ENCODE results near the gene SDK1.

The SDK1 gene

GRCh38 chr7:3712841-3713240 lies 411.8 kb downstream of the SDK1 start:
- Mint-ChIP-seq H3K4me1 (peaks cover 8% of the 10 kb centered on the region), H3K27me3 (ENCODE audit: low read depth) (peaks cover 1% of the 10 kb centered on the region), H3K9me3 (peaks cover 7% of the 10 kb centered on the region), H3K36me3 (ENCODE audit: low read depth) (no peaks in the 10 kb centered on the region), H3K27ac (no peak overlapping the region), H3K4me3 (no peak overlapping the region)
- no peak for TF ChIP-seq CTCF (IDR thresholded peaks at IDR 0.05; ENCODE audit: unreplicated experiment in 3 of 3)

- Mint-ChIP-seq H3K9me3 (no peaks in the 10 kb centered on the region), H3K36me3 (ENCODE audit: low read depth) (no peaks in the 10 kb centered on the region), H3K27me3 (ENCODE audit: low read depth) (peaks cover 8% of the 10 kb centered on the region), H3K4me1 (peaks cover 16% of the 10 kb centered on the region), H3K4me3 (no peak overlapping the region), H3K27ac (no peak overlapping the region)
- TF ChIP-seq CTCF (IDR thresholded peaks at IDR 0.05; ENCODE audit: unreplicated experiment in 3 of 3), result no peak
Observed at GRCh38 chr7:3721422-3721821, 420.4 kb downstream of the SDK1 start.

GRCh38 chr7:3722396-3722922 lies 421.4 kb downstream of the SDK1 start:
- no peaks in the 10 kb centered on the region for H3K9me3 Mint-ChIP-seq
- H3K4me1 Mint-ChIP-seq, result peaks cover 16% of the 10 kb centered on the region
- no peak overlapping the region for H3K27ac Mint-ChIP-seq
- H3K4me3 Mint-ChIP-seq, result no peak overlapping the region
- peaks cover 8% of the 10 kb centered on the region for H3K27me3 Mint-ChIP-seq (ENCODE audit: low read depth)
- peak in 2 of 3 experiments; percentile 30 to 44 for TF ChIP-seq CTCF (IDR thresholded peaks at IDR 0.05; ENCODE audit: unreplicated experiment in 3 of 3)
- no peaks in the 10 kb centered on the region for H3K36me3 Mint-ChIP-seq (ENCODE audit: low read depth)

- peaks cover 3% of the 10 kb centered on the region for H3K9me3 Mint-ChIP-seq
- peaks cover 16% of the 10 kb centered on the region for H3K4me1 Mint-ChIP-seq
- peaks cover 4% of the 10 kb centered on the region for H3K27me3 Mint-ChIP-seq (ENCODE audit: low read depth)
- no peaks in the 10 kb centered on the region for H3K36me3 Mint-ChIP-seq (ENCODE audit: low read depth)
- no peak overlapping the region for H3K27ac Mint-ChIP-seq
- H3K4me3 Mint-ChIP-seq, result no peak overlapping the region
- TF ChIP-seq CTCF (IDR thresholded peaks at IDR 0.05; ENCODE audit: unreplicated experiment in 3 of 3), result no peak
Observed at GRCh38 chr7:3725155-3726059, 424.4 kb downstream of the SDK1 start.

GRCh38 chr7:3730276-3730675 lies 429.2 kb downstream of the SDK1 start:
- Mint-ChIP-seq H3K27ac (no peak overlapping the region), H3K36me3 (ENCODE audit: low read depth) (no peaks in the 10 kb centered on the region), H3K4me3 (no peak overlapping the region), H3K9me3 (peaks cover 14% of the 10 kb centered on the region), H3K27me3 (ENCODE audit: low read depth) (no peaks in the 10 kb centered on the region), H3K4me1 (peaks cover 9% of the 10 kb centered on the region)
- no peak for TF ChIP-seq CTCF (IDR thresholded peaks at IDR 0.05; ENCODE audit: unreplicated experiment in 3 of 3)

Data from nephron (organoid).